Muscle layer of duodenum (tissue), 2 donors: Measurements from ENCODE around the gene PRADC1.

Source experiments
- H3K27ac ChIP-seq: one replicate; pipeline ENCODE4 v1.7.0; 2013; ENCODE audit warnings: mild to moderate bottlenecking, low read length
- H3K27me3 ChIP-seq: one replicate; pipeline ENCODE4 v1.7.0; 2013; ENCODE audit warnings: low read depth, mild to moderate bottlenecking, control low read depth, low read length
- H3K36me3 ChIP-seq, 2 donors: one replicate each; pipeline ENCODE4 v1.7.0; 2013; ENCODE audit warnings: low read length in 2 of 2, control low read depth in 1 of 2, mild to moderate bottlenecking in 1 of 2; ENCODE audit not compliant: insufficient read depth in 2 of 2, control insufficient read depth in 1 of 2
- H3K4me1 ChIP-seq, 2 donors: one replicate each; pipeline ENCODE4 v1.7.0; 2013; ENCODE audit warnings: low read length in 2 of 2, mild to moderate bottlenecking in 2 of 2, control low read depth in 1 of 2, moderate library complexity in 1 of 2; ENCODE audit not compliant: insufficient read depth in 2 of 2, control insufficient read depth in 1 of 2
- H3K4me3 ChIP-seq, 2 donors: one replicate each; pipeline ENCODE4 v1.7.0; 2013; ENCODE audit warnings: low read length in 2 of 2, low read depth in 1 of 2, mild to moderate bottlenecking in 1 of 2
- H3K9me3 ChIP-seq, 2 donors: one replicate each; pipeline ENCODE4 v1.7.0; 2013; ENCODE audit warnings: low read length in 2 of 2, control low read depth in 1 of 2, mild to moderate bottlenecking in 1 of 2; ENCODE audit not compliant: control insufficient read depth in 1 of 2
- donor health status: healthy.

PRADC1 gene

GRCh38 chr2:73257425-73258125 lies 24.5 kb upstream of the PRADC1 start:
- Histone ChIP-seq H3K4me1 (no peaks in the 10 kb centered on the region), H3K36me3 (peaks cover 20 to 23% of the 10 kb centered on the region in 2 donors), H3K4me3 (no peak overlapping the region), H3K27me3 (no peaks in the 10 kb centered on the region), H3K27ac (no peak overlapping the region), H3K9me3 (no peaks in the 10 kb centered on the region)

DNA sequence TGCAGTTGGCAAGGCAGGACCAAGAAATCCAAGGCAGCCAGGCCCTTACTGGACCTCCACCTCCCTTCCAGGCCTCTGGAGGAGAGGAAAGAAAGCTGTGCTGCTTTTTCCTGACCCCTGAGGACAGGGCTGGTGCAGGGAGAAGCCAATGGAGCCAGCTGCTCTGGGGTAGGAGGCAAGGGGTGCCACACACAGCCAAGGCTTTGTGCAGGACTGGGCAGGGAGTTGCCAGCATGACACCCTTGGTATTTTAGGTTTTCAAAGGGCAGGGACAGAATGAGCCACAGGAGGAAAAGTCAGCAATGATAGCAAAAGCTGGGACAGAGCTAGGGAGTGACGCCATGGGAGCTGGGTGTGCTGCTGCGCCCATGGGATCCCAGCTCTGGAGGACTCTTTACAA lies 24.0 kb upstream of the PRADC1 start:
- Histone ChIP-seq H3K9me3 (no peaks in the 10 kb centered on the region), H3K4me1 (no peaks in the 10 kb centered on the region), H3K36me3 (peaks cover 23 to 24% of the 10 kb centered on the region in 2 donors), H3K27me3 (no peaks in the 10 kb centered on the region), H3K4me3 (no peak overlapping the region), H3K27ac (no peak overlapping the region)

DNA sequence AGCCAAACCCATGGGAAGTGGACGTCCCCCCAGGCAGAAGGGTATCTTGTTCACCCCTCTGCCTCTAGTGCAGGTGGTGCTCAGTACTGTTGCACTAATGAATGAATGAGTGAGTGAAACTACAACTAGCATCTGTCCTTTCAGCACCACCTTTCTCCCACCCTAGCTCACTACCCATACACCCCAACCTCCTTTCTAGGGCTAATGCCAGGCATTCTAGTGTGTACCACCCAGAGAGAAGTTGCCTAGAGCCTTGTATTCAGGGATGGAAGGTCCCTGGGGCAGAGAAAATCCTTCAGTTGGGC lies 23.5 kb upstream of the PRADC1 start:
- Histone ChIP-seq H3K36me3 (peaks cover 24 to 27% of the 10 kb centered on the region in 2 donors), H3K4me1 (no peaks in the 10 kb centered on the region), H3K27ac (no peak overlapping the region), H3K4me3 (no peak overlapping the region), H3K27me3 (no peaks in the 10 kb centered on the region), H3K9me3 (no peaks in the 10 kb centered on the region)

DNA sequence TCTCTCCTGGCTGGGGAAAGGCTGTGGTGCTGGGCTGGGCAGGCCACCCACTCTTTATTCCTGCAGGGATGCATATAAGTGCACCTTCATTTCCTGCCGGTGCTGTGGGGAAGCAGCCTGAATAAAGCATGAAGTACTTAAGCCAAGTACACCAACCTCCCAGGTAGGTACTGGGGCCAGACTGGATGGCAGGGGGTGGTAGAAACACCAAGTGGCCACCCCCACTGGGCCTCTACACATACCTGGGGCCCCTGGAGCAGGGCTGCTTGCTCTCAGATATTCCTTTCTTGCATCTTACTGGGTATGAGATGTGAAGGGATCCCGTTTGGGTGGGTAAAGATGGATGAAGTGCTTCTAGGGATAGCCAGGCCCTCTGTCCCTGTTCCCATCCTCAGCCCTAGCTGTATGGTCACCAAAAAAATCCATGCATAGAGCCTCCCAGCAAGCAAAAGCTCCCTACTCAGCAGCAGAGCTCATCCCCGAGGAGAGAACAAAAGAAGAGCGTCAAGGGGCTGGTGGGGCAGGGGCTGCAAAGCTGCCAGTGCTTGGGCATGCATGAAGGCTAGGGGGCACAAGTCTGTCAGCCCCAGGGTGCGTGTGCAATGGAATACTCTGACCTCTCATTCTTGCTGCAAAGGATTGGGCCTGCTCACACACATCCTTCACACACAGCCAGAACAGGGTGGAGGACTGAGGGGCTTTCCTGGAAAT lies 23.0 kb upstream of the PRADC1 start:
- H3K4me1 ChIP-seq: no peaks in the 10 kb centered on the region
- peaks cover 26 to 32% of the 10 kb centered on the region in 2 donors for H3K36me3 ChIP-seq
- no peaks in the 10 kb centered on the region for H3K9me3 ChIP-seq

GRCh38 chr2:73255007-73255644 lies 22.1 kb upstream of the PRADC1 start:
- no peaks in the 10 kb centered on the region for H3K9me3 ChIP-seq
- peaks cover 35 to 42% of the 10 kb centered on the region in 2 donors for H3K36me3 ChIP-seq
- H3K27me3 ChIP-seq: no peaks in the 10 kb centered on the region
- H3K27ac ChIP-seq: no peak overlapping the region
- H3K4me3 ChIP-seq: no peak overlapping the region
- H3K4me1 ChIP-seq: no peaks in the 10 kb centered on the region

More for the DNA sequence above, 23.0 kb upstream of the PRADC1 start:
- no peaks in the 10 kb centered on the region for H3K27me3 ChIP-seq
- H3K4me3 ChIP-seq: no peak overlapping the region
- no peak overlapping the region for H3K27ac ChIP-seq

DNA sequence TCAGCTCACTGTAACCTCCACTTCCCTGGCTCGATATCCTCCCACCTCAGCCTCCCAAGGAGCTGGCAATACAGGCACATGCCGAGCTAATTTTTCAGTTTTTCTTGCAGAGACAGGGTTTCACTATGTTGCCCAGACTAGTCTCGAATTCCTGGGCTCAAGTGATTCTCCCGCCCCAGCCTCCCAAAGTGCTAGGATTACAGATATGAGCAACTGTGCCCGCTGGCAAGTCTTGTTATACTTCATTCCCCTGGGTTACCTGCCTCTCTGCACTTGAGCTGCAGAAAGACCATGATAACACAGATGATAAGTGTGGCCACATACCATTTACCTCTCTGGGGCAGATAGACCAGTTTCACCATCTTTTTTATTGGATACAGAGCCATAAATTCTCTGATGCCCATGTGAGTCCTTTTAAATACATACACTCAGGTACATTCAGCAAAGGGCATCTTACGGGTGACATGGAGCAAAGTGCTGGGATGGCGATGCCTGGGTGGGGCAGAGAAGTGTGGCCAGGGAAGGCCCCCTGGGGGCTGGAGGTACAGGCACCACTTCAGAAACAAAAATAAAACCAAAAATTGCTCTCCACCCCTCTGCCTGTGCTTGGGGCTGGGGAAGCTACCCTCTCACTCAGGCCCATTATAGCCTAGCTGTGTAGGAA lies 21.4 kb upstream of the PRADC1 start:
- peaks cover 0 to 2% of the 10 kb centered on the region in 2 donors for H3K4me1 ChIP-seq
- H3K27me3 ChIP-seq: no peaks in the 10 kb centered on the region
- H3K9me3 ChIP-seq: no peaks in the 10 kb centered on the region
- H3K4me3 ChIP-seq: no peak overlapping the region
- H3K36me3 ChIP-seq: peaks cover 42 to 48% of the 10 kb centered on the region in 2 donors
- no peak overlapping the region for H3K27ac ChIP-seq

GRCh38 chr2:73253901-73254300 lies 20.9 kb upstream of the PRADC1 start:
- Histone ChIP-seq H3K27ac (no peak overlapping the region), H3K9me3 (no peaks in the 10 kb centered on the region), H3K4me1 (peaks cover 0 to 5% of the 10 kb centered on the region in 2 donors), H3K36me3 (peaks cover 48 to 54% of the 10 kb centered on the region in 2 donors), H3K4me3 (no peak overlapping the region), H3K27me3 (no peaks in the 10 kb centered on the region)

DNA sequence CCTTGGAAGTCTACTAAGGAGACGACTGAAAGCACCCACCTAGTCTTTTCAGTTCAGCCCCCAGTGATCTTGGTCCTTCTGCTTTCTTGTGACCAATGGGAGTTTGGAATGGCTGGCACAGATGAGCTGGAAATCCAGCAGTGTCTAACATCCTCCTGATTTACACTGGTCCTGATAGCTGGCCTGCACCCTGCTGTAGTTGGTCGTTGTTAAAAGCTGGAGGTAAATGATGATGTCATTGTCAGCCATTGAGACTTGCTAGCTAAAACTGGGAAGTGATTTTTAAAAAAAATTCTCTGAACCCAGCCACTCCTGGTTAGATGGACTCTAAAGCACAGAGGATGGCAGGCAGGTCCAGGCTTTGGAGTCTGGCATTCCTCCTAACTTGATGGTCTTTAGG lies 20.4 kb upstream of the PRADC1 start:
- no peaks in the 10 kb centered on the region for H3K9me3 ChIP-seq
- peaks cover 53 to 57% of the 10 kb centered on the region in 2 donors for H3K36me3 ChIP-seq
- peaks cover 0 to 5% of the 10 kb centered on the region in 2 donors for H3K4me1 ChIP-seq
- no peak overlapping the region for H3K27ac ChIP-seq
- no peak overlapping the region for H3K4me3 ChIP-seq
- no peaks in the 10 kb centered on the region for H3K27me3 ChIP-seq

DNA sequence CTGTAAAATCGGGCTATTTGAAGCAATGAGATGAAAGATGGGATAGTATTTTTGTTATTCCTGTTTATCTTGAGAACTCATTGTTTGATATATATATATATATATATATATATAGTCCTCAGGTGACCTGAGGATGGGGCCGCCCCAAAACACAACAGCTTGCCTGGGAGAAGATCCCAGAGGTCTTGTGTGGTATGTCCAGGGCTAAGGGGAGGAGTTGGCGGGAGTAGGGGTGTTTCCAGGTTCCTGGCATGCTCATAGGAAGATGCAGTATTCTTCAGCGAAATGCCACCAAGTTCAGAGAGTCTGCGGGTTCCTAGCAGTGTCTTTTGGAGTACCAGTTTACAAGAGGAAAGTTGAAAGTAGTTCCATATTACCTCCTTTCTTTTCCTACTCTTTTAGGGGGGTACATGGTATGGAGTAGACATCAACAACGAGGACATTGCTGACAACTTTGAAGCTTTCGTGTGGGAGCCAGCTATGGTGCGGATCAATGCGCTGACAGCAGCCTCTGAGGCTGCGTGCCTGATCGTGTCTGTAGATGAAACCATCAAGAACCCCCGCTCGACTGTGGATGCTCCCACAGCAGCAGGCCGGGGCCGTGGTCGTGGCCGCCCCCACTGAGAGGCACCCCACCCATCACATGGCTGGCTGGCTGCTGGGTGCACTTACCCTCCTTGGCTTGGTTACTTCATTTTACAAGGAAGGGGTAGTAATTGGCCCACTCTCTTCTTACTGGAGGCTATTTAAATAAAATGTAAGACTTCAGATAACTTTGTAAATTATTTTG lies 19.4 kb upstream of the PRADC1 start:
- Histone ChIP-seq H3K36me3 (peaks cover 62 to 65% of the 10 kb centered on the region in 2 donors), H3K9me3 (no peaks in the 10 kb centered on the region), H3K27ac (no peak overlapping the region), H3K4me1 (peaks cover 0 to 5% of the 10 kb centered on the region in 2 donors), H3K27me3 (no peaks in the 10 kb centered on the region), H3K4me3 (no peak overlapping the region)

DNA sequence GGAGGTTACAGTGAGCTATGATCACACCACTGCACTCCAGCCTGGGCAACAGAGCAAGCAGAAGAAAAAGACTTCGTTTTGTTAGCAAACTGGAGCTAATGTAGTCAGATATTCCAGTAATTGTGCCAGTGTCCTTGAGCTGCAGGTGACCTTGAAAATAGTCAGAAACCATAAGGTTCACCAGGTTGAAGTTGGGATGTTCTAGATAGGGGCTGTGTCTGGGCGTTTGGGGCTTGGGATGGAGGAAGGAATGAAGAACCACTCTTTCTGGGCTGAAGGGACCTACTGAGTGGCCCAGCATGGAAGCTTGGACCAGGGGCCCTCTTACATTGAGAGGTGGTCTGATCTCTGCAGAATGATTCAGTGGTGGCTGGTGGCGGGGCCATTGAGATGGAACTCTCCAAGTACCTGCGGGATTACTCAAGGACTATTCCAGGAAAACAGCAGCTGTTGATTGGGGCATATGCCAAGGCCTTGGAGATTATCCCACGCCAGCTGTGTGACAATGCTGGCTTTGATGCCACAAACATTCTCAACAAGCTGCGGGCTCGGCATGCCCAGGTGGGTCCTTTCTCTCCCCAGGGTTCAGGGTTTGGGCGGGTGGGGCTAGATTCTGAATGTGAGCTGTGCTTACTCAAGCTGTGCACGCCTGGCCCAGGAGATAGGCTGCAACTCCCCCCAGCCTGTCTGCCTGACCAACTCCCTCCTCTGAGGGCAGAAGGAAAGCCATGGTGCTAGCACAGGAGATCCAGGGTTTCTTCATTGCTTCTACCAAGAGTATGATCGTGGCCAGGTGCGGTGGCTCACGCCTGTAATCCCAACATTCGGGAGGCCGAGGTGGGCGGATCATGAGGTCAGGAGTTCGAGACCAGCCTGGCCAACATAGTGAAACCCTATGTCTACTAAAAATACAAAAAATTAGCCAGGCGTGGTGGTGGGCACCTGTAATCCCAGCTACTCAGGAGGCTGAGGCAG lies 18.1 kb upstream of the PRADC1 start:
- Histone ChIP-seq H3K4me3 (no peak overlapping the region), H3K36me3 (peaks cover 75 to 77% of the 10 kb centered on the region in 2 donors), H3K4me1 (peaks cover 0 to 5% of the 10 kb centered on the region in 2 donors), H3K27ac (no peak overlapping the region), H3K27me3 (no peaks in the 10 kb centered on the region), H3K9me3 (no peaks in the 10 kb centered on the region)
